HG02870 (cell line): ENCODE data around the gene DNAJC22.
"Not testable (repeated sequence)": the region's sequence is repeated elsewhere in the genome, so short reads cannot be mapped to it uniquely, and the experiment has no call there.

ENCODE experiments used
- ATAC-seq: cut with Tn5 transposase; IDR thresholded peaks from one replicate; pipeline ENCODE4 v1.9.1; 2021; ENCODE audit warnings: mild to moderate bottlenecking, moderate library complexity; ENCODE audit not compliant: unreplicated experiment

Gene DNAJC22

DNA sequence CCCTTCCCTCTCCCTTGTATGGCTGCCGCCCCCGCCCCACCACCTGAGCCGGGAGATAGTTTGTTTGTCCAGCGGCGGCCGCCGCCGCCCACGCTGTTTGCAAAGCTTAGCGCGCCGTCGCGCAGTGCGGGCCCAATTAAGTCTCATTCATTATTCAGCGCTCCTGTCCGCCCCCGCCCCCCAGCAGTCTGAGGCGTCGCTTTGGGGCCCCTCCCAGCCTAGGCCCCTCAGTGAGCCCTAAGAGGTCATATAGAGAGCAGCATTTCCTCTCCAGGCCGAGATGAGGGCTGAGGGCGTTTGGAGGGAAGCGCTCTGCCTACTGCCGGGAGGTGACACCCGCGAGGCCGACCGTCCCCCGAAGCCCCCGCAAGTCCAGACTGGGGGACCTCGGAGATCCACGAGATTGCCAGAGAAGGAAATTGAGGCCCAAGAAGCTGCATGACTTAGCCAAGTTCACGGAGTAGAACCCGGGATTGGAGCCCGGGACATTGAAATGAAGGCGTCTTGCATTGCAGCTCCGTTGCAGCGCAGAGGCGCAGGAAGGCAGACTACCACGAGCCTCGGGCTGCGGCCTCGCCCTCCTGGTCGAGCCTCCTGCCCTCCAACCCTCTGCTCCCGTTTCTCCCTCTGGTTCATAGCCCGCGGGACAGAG lies at the start of gene DNAJC22:
Gene DNAJC22 (plus strand): TSS at position 230 of the 652 bp plus-strand sequence. CDS start 1,985 bp downstream, outside the sequence.
- ATAC-seq, result no peak

DNA sequence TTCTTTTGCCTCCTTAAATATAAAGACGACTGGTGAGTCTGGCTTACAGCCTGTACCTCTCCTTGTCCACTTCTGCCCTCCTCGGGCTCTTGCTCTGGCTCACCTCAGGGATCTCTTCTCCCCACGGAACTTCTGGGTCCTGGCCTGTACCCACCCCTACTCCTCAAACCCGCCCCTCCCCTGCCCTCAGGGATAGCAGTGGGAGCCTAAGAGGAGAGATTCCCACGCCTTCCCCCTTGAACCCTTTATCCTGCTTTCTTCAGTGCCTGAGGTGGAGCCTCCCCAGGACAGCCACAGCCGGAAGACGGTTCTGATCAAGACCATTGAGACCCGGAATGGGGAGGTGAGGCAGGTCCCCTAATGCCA lies 49.0 kb upstream of the DNAJC22 start:
- no peak for ATAC-seq

DNA sequence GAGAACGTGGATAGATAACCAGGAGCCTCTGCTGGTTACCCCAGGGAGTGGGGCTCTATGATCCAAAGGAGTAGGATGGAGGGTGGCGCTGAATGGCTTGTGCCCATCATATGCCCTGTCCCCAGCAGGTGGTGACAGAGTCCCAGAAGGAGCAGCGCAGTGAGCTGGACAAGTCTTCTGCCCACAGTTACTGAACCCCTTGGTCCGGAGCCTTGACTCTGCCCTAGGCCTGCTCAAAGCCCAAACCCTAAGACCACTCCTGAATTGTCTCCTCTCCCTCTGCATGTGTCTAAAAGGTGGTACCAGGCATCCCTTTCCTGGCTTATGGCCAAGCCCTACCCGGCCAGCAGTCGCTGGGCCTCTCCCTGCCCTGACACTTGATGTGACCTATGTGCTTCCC lies 48.5 kb upstream of the DNAJC22 start:
- no peak for ATAC-seq

DNA sequence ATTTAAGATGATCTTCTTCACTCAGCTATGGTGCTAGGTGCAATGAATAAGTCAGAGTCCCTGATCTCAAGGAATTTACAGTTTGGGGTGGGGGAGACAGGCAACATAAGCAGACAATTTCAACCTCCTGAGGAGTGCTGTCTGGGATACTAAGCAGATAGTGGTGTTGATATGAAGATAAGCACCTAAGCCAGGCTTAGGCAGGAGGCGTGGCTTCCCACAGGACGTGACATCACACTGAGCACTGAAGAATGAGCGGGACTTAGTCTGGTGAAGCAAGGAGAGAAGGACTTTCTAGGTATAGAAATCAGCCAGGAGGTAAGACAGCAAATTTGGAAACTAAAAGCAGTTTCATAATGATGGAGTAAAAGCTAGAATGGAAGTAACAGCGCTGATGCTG lies 44.9 kb upstream of the DNAJC22 start:
- ATAC-seq, result no peak

DNA sequence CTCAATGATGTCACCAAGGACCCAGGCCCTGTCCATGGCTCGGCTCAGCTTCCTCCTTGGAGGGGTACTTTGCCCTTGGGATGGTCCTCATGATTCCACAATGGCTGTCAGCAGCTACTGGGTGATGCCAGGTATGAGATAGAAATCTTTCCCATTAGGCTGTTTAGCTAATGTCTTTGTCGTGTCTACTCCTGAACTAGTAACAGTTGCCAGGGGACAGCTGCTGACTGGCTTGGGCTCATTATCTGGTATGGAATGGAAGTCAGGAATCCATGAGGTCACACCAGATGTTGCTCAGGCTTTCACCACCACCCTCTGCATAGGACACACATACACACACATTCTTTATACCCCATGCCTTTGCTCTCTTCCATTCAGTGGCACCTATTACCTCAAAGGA lies 42.5 kb upstream of the DNAJC22 start:
- no peak for ATAC-seq

DNA sequence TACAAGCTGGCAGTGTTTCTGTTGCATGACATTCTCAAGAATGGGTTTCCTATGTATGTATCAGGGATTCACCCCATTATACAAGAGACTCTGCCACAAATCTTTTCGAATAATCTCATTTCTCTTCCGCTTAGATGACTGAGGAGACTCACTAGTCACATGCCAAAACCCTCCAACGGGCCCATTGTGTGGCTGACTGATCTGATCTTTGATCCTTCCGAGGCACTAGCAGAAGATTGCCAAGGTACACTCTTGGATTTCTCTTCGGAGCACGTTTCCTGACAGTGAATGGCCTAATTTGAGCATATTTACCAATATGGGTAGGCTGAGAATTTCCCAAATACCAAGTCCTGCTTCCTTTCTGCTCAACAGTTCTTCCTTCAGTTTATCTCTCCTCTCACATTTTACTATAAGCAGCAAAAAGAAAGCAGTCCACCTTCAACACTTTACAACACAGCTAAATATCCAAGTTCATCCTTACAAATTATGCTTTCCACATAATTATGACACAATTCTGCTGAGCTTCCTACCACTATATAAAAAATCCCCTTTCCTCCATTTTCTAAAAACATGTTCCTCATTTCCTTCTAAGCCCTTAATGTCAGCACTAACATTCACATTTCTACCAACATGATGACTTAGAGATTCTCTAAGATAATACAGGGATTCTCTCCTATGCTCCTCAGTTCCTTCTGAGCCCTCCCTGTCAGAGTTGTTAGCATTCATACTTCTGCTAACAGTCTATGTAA lies 40.8 kb upstream of the DNAJC22 start:
- ATAC-seq, result no peak

DNA sequence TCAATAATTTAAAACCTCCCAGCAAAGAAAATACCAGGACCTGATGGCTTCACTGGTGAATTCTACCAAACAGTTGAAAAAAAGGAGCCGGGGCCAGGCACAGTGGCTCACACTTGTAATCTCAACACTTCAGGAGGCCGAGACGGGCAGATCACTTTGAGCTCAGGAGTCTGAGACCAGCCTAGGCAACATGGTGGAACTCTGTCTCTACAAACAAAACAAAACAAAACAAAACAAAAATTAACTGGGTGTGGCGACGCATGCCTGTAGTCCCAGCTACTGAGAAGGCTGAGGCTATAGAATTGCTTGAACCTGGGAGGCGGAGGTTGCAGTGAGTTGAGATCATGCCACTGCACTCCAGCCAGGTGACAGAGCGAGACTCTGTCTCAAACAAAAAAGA lies 37.3 kb upstream of the DNAJC22 start:
- ATAC-seq, result no peak

DNA sequence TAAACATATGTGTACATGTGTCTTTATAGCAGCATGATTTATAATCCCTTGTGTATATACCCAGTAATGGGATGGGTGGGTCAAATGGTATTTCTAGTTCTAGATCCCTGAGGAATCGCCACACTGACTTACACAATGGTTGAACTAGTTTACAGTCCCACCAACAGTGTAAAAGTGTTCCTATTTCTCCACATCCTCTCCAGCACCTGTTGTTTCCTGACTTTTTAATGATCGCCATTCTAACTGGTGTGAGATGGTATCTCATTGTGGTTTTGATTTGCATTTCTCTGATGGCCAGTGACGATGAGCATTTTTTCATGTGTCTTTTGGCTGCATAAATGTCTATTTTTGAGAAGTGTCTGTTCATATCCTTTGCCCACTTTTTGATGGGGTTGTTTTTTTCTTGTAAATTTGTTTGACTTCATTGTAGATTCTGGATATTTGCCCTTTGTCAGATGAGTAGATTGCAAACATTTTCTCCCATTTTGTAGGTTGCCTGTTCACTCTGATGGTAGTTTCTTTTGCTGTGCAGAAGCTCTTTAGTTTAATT lies 36.2 kb upstream of the DNAJC22 start:
- ATAC-seq, result not testable (repeated sequence)

DNA sequence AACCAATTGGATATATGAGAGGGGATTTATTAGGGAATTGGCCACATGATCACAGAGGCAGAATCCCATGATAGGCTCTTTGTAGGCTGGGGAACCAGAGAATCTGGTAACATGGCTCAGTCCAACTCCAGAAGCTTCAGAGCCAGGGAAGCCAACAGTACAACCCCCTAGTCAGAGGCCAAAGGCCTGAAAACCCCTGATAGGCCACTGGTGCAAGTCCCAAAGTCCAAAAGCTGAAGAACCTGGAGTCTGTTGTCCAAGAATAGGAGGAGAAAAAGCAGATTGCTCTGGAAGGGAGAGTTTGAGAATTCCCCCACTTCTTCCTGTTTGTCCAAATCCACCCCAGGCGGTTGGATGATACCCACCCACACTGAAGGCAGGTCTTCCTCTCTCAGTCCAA lies 31.9 kb upstream of the DNAJC22 start:
- ATAC-seq, result no peak

DNA sequence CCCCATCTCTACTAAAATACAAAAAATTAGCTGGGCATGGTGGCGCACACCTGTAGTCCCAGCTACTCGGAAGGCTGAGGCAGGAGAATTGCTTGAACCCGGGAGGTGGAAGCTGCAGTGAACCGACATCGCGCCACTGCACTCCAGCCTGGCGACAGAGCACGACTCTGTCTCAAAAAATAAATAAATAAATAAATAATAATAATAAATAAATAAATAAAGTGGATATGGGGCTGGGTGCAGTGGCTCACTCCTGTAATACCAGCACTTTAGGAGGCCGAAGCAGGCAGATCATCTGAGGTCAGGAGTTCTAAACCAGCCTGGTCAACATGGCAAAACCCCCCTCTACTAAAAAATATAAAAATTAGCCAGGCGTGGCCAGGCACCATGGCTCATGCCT lies 29.6 kb upstream of the DNAJC22 start:
- ATAC-seq, result not testable (repeated sequence)

DNA sequence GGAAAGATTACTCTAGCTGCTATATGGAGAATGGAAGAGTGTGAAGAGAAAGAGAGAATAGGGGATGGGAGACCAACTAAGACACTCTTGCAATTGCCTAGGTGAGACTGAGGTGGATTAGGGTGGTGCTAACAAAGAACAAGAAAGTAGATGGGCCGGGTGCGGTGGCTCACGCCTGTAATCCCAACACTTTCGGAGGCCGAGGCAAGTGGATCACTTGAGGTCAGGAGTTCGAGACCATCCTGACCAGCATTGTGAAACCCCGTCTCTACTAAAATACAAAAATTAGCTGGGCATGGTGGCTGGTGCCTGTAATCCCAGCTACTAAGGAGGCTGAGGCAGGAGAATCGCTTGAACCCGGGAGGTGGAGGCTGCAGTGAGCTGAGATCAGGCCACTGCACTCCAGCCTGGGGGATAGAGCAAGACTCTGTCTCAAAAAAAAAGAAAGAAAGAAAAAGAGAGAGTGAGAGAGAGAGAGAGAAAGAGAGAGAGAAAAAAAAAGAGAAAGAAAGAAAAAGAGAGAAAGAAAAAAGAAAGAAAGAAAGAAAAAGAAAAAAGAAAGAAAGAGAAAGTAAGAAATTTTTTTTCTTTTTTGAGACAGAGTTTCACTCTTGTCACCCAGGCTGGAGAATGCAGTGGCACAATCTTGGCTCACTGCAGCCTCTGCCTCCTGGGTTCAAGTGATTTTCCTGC lies 26.1 kb upstream of the DNAJC22 start:
- not testable (repeated sequence) for ATAC-seq

DNA sequence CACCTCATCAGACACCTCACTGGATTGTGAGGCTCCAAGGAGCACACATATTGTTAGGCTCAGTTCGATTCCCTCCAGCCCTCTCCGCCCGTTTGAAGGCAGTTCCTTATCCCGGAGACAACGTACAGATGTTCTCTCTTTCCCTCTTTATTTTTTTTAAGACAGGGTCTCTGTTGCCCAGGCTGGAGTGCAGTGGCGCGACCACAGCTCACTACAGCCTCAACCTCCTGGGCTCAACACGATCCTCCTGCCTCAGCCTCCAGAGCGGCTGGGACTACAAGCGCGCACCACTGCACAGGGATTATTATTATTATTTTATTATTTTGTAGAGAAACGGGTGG lies 24.4 kb upstream of the DNAJC22 start:
- no peak for ATAC-seq

DNA sequence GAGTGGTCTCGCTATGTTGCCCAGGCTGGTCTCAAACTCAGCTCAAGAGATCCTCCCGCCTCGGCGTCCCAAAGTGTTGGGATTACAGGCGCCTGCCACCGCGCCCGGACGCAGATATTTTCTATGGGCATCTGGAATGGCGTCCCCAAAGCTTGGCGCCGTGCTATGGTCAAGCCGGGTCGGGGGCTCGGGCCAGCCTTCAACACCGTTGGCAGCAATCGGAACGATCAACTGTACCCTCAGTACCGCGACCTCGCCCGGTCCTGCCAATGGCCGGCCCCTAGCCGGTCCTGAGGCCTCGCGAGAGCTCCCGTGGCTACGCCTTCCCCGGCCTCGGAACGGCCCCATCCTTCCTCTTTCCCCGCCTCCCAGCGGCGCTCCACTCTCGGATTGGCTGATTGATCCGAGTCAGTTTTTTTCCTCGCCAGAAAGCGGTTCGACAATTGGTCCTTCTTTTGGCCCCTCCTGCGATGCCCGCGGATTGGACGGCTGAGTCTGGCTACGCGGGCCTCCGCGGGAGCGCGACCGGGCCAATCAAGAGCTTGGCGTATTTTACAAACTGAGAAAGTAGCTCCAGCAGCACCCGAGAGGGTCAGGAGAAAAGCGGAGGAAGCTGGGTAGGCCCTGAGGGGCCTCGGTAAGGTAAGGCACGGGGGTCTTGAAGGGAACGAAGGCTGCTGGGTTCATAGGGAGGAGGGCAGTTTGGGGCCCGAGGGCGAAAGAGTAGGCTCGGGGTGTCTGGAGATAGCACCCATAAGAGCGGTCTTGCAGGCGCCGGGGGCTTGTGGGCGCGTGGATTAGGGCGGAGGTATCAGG lies 23.8 kb upstream of the DNAJC22 start, which contains the start of gene TROAP:
Gene TROAP (plus strand): TSS at position 548 of the 816 bp plus-strand sequence. CDS start 354 bp downstream, outside the sequence.
- ATAC-seq, result peak; percentile 97

DNA sequence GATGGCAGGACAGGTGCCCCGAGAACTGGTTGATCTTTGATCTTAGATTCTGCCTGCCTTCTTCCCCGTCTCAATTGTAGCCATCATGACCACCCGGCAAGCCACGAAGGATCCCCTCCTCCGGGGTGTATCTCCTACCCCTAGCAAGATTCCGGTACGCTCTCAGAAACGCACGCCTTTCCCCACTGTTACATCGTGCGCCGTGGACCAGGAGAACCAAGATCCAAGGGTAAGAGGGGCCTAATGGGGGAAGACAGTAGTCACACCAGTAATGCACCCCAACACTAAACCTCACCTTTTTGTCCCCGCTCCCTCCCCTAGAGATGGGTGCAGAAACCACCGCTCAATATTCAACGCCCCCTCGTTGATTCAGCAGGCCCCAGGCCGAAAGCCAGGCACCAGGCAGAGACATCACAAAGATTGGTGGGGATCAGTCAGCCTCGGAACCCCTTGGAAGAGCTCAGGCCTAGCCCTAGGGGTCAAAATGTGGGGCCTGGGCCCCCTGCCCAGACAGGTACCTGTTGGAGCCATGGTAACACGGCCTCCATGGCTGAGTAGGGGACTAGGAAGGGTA lies 23.1 kb upstream of the DNAJC22 start:
- no peak for ATAC-seq

DNA sequence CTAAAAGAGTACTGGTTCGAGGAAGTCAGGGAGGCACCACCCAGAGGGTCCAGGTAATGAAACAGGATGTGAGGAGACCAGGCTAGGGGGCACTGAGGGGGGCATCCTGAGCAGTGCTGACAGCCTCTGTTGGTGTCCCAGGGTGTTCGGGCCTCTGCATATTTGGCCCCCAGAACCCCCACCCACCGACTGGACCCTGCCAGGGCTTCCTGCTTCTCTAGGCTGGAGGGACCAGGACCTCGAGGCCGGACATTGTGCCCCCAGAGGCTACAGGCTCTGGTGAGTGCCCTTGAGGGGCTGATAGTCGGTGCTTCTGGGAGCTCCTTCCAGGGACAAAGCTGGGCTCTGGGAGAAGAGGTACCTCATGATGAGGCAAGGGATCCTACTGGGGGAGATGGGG lies 21.1 kb upstream of the DNAJC22 start:
- ATAC-seq, result no peak

DNA sequence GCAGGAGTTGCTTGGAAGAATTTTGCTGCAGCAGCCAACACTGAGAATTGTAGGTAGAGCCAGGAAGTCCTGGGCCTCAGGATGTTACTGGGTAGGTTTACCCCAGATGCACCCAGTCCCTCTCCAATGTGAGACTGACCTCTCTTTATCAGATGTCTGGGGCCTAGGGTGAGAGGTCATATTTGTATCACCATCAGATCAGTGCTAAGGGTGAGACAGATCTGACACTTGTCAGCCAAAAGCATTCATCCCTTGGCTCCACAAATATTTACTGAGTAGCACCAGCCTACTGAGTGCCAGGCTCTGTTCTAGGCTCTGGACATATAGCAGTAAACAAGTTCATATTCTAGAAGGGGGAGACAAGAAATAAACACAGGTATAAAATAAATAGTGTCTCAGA lies 19.3 kb upstream of the DNAJC22 start:
- no peak for ATAC-seq

DNA sequence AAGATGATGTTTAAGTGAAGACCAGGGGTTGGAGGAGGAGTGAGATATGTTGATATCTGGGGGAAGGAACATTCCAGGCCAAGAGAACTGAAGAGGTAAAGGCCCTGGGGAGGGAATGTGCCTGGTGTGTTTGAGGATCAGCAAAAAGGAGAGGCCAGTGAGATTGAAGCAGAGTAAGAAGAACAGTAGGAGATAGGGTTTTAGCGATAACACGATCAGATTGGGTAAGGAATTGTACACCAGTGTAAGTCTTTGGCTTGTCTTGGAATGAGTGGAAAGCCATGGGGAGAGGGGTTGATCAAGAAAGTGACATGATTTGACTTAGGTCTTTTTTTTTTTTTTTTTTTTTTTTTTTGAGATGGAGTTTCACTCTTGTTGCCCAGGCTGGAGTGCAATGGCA lies 18.8 kb upstream of the DNAJC22 start:
- ATAC-seq, result no peak

DNA sequence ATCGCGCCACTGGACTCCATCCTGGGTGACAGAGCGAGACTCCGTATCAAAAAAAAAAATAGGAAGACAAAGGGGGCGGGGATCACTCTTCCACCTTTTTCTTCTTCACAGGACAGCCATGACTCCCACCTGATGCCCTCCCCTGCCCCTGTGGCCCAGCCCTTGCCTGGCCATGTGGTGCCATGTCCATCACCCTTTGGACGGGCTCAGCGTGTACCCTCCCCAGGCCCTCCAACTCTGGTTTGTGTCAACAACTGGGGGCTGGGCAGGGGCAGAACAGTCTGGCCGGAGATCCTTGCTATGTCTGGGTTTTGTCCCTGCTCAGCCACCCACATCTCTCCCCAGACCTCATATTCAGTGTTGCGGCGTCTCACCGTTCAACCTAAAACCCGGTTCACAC lies 17.9 kb upstream of the DNAJC22 start:
- ATAC-seq, result no peak

DNA sequence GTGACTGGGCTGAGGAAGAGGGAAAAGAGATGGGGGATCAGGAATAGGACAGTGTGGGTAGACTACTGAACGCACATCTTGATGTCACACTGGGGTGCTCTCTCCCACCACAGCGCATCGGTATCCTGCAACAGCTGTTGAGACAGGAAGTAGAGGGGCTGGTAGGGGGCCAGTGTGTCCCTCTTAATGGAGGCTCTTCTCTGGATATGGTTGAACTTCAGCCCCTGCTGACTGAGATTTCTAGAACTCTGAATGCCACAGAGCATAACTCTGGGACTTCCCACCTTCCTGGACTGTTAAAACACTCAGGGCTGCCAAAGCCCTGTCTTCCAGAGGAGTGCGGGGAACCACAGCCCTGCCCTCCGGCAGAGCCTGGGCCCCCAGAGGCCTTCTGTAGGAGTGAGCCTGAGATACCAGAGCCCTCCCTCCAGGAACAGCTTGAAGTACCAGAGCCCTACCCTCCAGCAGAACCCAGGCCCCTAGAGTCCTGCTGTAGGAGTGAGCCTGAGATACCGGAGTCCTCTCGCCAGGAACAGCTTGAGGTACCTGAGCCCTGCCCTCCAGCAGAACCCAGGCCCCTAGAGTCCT lies 16.6 kb upstream of the DNAJC22 start:
- no peak for ATAC-seq
